GM19238 (cell line): ENCODE measurements around the gene PRKAR1B.

ENCODE experiments used
- DNase-seq: peaks from one replicate; pipeline ENCODE4 v3.0.0; 2011; ENCODE audit warnings: low spot score; ENCODE audit not compliant: insufficient read length

Gene PRKAR1B

GRCh38 chr7:696426-696811 is 30.7 kb downstream of the PRKAR1B start:
- DNase-seq = no peak

GRCh38 chr7:693280-693679 is 33.8 kb downstream of the PRKAR1B start:
- no peak for DNase-seq

- DNase-seq = no peak
Measured at GRCh38 chr7:691361-692045, 35.6 kb downstream of the PRKAR1B start.

DNA sequence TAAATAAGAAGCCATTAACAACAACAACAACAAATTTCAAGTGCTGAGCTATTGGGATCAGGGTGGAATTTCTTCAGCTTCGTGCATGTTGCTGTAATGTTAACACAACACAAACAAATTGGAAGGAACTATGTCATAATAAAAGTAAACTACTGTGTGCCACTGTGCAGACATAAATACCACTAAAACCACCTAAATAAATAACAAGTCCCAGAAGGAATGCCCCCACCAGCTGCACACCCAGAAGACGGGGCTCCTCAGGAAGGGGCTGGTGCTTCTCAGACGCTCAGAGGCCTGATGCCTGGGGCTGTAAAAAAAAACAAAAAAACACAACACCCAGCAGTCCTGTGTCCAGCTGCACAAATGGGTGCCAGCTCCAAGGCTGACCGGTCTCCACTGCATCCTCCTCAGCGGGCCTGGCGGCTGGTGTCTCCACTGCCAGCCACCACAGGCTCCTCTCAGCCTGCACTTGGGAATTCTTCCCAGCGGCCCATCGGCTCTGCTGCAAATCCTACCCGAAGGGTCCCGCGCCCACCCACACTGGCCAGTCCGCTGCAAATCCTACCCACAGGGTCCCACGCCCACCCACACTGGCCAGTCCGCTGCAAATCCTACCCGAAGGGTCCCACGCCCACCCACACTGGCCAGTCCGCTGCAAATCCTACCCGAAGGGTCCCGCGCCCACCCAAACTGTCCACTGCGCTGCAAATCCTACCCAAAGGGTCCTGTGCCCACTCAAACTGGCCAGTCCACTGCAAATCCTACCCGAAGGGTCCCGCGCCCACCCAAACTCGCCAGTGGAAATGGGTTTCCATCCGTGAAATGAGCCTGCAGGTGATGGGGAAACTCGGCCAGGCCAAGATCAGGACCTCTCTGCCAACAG is 36.4 kb downstream of the PRKAR1B start:
- no peak for DNase-seq

GRCh38 chr7:685540-685939 is 41.5 kb downstream of the PRKAR1B start:
- DNase-seq = no peak

GRCh38 chr7:684416-684815 is 42.7 kb downstream of the PRKAR1B start:
- DNase-seq = no peak

- no peak for DNase-seq
Measured at GRCh38 chr7:683526-684205, 43.4 kb downstream of the PRKAR1B start.

DNA sequence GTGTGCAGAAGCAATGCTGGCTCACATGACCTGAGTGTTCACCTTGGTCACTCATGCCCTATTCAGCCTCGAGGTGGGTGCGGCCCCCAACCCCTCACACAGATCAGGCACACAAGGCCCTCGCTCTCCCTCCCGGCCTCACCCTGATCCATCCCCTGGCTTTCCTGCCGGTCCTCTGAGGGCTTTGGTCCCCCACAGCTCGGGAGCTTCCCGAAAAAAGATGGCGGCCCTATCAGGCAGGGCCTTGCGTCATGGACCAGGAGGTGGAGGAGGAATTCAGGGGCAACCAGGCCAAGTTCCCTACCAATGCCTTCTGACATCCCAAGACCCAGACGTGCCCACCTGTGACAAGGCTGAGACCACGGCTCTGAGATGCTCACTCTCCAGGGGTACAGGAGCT is 44.3 kb downstream of the PRKAR1B start:
- DNase-seq = no peak

DNA sequence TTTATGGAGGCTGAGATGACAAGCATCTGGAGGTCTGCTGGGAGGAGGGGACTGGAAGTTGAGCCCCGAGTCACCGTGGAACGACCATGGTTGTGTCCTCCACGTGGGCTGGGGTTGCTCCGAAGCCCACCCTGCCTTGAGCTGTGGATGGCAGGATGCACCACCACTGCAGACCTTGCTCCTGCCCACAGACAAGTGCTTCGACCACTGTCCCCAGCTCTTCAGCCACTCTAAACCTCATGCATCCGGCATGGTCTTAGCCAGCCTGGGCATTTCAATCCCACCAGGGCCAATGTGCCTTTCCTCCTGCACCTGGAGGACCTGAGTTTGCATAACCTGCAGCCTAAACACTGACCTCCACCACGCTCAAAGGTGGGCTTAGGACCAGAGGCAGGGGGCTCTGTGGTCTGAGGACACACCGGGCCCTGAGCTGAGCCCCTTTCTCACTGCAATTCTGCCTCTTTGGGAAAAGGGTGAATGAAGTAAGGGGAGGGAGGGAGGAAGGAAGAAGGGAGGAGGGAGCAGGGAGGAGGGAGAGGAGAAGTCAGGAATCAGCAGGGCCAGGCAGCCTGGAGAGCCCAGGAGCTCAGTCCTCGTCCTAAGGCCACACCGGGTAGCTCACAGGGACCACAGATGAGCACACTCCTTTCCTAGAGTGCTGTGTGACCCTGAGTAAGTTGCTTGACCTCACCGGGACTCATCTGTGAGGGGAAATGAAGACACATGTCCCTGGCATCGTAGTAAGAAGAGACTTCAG is 45.4 kb downstream of the PRKAR1B start:
- DNase-seq = no peak

GRCh38 chr7:680411-681127 is 46.5 kb downstream of the PRKAR1B start:
- no peak for DNase-seq

DNA sequence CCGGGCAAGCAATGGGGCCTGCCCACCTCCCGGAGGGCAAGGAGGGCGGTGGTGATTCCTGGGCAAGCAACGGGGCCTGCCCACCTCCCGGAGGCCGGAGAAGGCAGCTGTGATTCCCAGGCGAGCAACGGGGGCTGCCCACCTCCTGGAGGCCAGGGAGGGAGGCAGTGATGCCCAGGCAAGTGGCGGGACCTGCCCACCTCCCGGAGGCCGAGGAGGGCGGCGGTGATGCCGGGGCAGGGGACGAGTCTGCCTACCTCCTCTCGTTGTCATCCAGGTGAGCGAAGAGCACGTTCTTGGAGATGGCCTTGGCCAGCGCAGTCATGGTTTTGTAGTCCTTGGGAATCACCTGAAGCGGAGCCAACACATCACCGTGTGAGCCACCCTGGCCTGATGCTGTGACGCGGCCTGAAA is 50.1 kb downstream of the PRKAR1B start:
- no peak for DNase-seq

- DNase-seq = no peak
Measured at GRCh38 chr7:676246-676971, 50.7 kb downstream of the PRKAR1B start.

- no peak for DNase-seq
Measured at GRCh38 chr7:674454-675410, 52.3 kb downstream of the PRKAR1B start.

GRCh38 chr7:673681-674453 is 53.2 kb downstream of the PRKAR1B start:
- no peak for DNase-seq

DNA sequence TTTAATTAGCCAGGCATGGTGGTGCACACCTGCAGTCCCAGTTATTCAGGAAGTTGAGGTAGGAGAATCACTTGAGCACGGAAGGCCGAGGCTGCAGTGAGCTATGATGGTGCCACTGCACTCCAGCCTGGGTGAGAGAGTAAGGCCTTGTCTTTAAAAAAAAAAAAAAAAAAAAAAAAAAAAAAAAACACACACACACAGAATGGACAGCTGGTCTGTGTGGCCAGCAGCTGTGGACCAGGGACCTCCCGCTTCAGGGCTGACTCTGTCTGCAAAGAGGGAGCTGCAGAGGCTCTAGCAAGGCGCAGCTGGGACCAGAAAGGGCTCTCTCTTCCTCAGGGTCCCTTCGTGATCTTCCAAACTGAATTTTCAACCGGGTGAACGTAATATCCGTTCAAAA is 54.2 kb downstream of the PRKAR1B start:
- DNase-seq = no peak

GRCh38 chr7:671415-672042 is 55.6 kb downstream of the PRKAR1B start:
- no peak for DNase-seq

DNA sequence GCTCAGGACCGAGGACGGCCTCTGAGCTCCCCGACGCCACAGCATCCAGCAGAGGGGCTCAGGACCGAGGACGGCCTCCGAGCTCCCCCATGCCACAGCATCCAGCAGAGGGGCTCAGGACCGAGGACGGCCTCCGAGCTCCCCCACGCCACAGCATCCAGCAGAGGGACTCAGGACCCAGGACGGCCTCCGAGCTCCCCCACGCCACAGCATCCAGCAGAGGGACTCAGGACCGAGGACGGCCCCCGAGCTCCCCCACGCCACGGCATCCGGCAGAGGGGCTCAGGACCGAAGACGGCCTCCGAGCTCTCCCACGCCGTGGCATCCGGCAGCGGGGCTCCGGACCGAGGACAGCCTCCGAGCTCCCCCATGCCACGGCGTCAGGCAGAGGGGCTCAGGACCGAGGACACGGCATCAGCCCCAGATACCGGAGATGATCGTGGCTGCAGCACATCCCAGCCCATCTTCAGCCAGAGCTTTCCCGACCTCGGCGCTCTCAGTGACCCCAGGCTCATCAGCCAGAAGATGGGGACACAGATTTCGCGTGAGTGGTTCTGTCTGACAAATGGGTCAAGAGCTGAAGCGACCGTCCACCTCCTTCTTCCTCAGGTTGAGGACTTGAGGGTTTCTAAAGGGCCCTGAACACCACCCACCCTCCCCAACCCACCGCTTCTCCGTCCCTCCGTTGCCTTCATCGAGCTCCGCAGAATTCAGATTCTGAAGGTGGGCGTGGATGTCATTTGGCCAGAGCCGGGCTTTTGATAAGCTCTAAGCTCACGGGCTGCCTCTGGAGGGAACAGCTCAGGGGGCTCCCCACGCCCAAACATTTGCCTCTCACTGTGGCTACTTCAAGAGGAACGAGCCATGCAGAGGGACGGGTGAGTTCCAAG is 56.3 kb downstream of the PRKAR1B start:
- no peak for DNase-seq
